GM21786 (cell line): ENCODE measurements around the gene HHIPL1.

ENCODE experiments used
- ATAC-seq: cut with Tn5 transposase; IDR thresholded peaks from one replicate; pipeline ENCODE4 v1.9.1; 2021; ENCODE audit not compliant: unreplicated experiment

Gene HHIPL1

GRCh38 chr14:99687284-99688209 is 42.6 kb downstream of the HHIPL1 start:
- no peak for ATAC-seq

- ATAC-seq: no peak
These were observed 43.3 kb downstream of the HHIPL1 start for GRCh38 chr14:99688210-99688581.

GRCh38 chr14:99688629-99689028 is 43.7 kb downstream of the HHIPL1 start:
- ATAC-seq: no peak

- ATAC-seq: no peak
These were observed 44.6 kb downstream of the HHIPL1 start for GRCh38 chr14:99689266-99690236.

- no peak for ATAC-seq
These were observed 45.7 kb downstream of the HHIPL1 start for GRCh38 chr14:99690636-99691035.

- no peak for ATAC-seq
These were observed 46.4 kb downstream of the HHIPL1 start for GRCh38 chr14:99691111-99691885.

- no peak for ATAC-seq
These were observed 49.0 kb downstream of the HHIPL1 start for GRCh38 chr14:99693918-99694317.

GRCh38 chr14:99696929-99697328 is 52.0 kb downstream of the HHIPL1 start:
- ATAC-seq: no peak

GRCh38 chr14:99698236-99698635 is 53.3 kb downstream of the HHIPL1 start:
- no peak for ATAC-seq

- ATAC-seq: no peak
These were observed 53.7 kb downstream of the HHIPL1 start for GRCh38 chr14:99698642-99699041.

GRCh38 chr14:99699085-99699760 is 54.3 kb downstream of the HHIPL1 start:
- ATAC-seq: no peak

- no peak for ATAC-seq
These were observed 54.9 kb downstream of the HHIPL1 start for GRCh38 chr14:99699861-99700260.

GRCh38 chr14:99700379-99700778 is 55.5 kb downstream of the HHIPL1 start:
- ATAC-seq: no peak

- no peak for ATAC-seq
These were observed 56.3 kb downstream of the HHIPL1 start for GRCh38 chr14:99701260-99701659.

GRCh38 chr14:99702115-99702514 is 57.2 kb downstream of the HHIPL1 start:
- no peak for ATAC-seq

GRCh38 chr14:99703381-99703780 is 58.5 kb downstream of the HHIPL1 start:
- ATAC-seq: no peak

GRCh38 chr14:99704037-99704436 is 59.1 kb downstream of the HHIPL1 start:
- no peak for ATAC-seq

- no peak for ATAC-seq
These were observed 61.4 kb downstream of the HHIPL1 start for GRCh38 chr14:99706107-99706900.

GRCh38 chr14:99707420-99707819 is 62.5 kb downstream of the HHIPL1 start:
- no peak for ATAC-seq

GRCh38 chr14:99707921-99708320 is 63.0 kb downstream of the HHIPL1 start:
- no peak for ATAC-seq
